GM04504 (cell line): ENCODE data around the gene IFNA10.
"Not testable (repeated sequence)": the region's sequence is repeated elsewhere in the genome, so short reads cannot be mapped to it uniquely, and the experiment has no call there.

Experiments used
- DNase-seq: peaks from one replicate; pipeline ENCODE4 v3.0.0-alpha.2; 2012; ENCODE audit warnings: low read depth

Gene IFNA10

DNA sequence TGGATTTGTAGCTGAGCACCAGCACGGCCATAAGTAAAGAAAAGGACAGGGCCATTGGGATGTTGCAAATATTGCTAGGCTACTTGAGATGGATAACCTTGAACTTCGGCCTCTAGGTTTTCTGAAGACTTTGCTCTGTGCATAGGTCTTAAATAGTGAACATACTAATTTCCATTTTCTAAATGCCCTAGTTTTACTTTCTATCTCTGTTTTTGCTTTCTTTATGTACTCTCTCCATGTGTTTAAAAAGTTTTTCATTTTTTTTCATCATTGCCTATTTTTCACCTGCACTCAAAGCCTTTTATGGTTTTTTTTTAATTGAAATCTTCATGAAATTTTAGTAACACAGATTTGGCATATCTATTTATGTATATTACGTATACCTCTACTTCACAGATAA is at the start of gene IFNA10:
Gene IFNA10 (minus strand): TSS at position 101 of the 400 bp plus-strand sequence. CDS start 46 bp downstream, at position 55.
- DNase-seq, result not testable (repeated sequence)

DNA sequence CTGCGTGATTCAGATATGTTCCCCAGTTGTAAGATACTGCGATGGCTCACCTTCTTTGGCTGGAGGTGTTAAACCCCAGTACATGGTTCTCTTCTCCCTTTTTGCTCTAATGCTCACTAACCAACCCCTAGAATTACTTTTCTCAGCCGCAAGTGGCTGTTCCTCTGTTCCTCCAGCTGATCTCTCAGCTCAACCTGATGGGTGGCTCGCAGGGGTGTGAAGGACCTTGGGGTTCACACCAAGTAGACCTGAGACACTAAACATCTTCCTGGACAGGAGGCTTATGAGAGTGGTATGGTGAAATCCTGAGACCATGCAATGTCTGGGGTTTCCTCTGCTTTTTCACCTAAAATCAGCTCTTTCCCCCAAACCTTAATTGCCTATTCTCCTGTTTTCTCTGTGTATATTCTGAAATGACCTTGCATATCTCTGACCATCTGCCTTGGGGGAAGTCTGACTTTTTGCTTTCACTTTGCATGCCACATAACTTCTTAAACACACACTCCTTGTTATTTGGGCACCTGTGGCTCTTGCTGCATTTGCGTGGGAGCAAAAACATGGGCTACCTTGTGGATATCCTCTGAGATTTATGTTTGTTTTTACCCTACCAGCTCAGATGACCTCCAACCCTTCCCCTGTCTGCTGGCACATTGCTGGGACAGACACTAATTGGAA is 48.7 kb upstream of the IFNA10 start:
- no peak for DNase-seq

DNA sequence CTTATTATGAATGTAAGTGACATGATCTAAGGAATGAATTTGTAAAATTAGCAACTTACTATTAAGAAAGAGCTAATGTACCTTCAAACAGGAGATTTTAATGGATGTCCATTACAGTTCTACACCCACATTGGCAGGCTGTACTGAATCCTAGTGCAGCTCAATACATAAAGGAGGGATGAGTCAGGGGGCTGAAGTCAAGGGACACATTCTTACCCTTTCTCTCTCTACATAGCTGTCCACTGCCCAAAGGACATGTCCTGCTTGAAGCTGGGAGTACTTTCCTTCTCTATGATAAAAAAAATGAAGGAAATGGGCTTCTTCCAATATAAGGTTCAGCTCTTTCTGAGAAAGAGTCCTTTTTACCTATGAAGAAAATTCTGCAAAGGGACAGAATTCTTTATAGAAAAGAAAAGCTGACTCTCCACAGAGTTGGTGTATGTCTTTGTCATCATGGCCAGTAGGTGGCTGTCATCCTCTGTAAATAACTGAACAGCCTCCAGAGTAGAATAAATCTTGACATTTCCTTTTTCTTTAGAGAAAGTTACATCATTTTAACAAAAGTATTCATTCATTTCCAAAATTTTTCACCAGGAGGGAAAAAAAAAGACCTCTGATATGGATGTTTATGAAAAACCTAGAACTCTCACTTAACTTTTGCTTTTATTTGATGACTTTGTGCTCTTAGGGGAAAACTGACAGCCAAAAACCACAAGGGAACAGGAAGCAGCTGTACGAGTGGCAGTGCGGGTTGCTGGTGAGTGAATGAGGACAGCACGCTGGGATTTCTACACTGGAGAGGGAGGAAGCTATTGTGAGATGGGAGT is 46.0 kb upstream of the IFNA10 start:
- DNase-seq, result peak; percentile 6

DNA sequence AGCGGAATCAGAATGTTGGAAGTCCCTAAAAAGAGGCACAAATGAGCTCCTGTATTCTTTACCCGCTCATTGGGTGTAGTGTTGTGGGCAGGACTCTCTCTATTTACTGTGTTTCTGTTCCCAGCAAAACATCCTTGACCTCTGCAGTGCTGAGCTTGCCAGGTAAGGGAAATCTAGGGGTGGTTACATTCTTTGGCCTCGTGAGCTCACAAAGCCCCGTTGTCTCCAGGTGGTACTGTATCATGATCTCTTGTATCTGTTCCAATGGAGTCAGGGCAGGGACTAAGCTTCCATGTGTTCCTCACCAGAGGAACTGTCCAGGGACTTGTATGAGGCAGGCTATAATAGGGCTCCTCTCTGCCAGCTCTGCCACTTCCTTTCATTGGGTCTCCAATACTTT is 44.7 kb upstream of the IFNA10 start:
- no peak for DNase-seq

DNA sequence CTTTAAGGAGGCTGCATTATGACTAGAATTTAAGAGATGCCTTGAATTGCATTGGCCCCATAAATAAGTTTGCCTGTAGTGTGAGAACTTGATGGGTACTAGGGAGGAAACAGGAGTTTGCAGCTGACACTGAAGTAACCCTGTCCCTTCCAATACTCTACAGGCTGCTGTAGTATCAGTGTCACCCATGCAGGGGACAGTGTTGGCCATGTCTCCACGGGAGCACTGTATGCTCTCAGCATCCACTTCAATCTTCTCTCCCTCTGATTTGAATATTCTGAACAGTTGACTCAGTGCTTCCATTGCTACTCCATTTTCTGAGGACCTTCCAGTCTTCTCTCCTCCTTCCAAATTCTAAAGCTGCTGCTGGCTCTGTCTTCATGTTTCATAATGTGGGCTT is 44.2 kb upstream of the IFNA10 start:
- DNase-seq, result no peak

DNA sequence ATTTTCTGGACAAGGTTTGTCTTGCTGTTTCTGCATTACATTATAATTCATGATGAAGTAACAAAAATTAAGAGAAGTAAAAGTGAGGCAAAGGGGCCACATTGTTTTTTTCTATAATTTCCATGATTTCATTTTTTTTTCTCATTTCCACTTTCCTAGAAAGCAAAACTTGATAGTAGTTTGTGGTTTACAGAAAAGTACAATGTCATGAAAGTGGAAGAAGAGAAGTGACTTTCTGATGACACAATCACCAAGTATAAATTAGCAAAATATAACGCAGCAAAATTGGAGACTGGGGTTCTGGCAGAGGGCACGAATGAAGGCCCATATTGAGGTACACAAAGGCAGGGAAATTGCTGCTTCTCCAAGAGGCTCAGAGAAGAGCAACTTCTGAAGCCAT is 37.9 kb upstream of the IFNA10 start:
- no peak for DNase-seq

DNA sequence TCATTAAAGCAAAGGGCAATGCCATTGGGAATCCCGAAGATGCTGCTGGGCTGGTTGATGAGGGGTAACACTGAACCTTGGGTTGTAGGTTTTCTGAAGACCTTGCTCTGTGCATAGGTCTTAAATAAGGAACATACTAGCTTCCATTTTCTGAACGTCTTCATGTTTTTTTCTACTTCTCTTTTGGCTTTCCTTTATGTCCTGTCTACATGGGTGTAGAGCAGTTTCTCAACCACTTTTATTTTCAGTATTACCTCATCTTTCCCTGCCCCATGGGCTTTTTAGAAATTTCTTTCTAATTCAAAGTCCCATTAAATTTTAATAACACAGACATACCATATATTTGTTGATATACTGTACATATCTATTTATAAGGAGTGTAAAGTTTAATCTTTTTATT is 33.0 kb upstream of the IFNA10 start, which contains the start of gene IFNA14:
Gene IFNA14 (minus strand): TSS at position 95 of the 400 bp plus-strand sequence. CDS start 70 bp downstream, at position 25.
- no peak for DNase-seq

DNA sequence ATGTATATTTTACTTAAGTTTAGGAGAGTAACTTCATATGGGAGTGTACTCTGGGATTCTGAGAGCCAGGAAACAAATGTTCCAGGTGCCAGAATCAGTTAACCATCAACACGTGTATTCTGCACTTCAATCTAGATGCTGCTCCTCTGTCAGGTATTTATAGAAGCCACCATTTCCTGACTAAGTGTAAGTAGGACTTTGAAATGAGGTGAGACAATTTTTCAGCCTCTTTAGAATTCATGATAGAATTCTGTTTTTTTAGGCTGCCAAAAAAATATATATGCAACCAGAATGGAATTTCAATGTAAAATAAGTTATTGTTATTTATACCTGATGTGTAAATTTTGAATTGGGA is 29.4 kb upstream of the IFNA10 start:
- DNase-seq, result not testable (repeated sequence)

DNA sequence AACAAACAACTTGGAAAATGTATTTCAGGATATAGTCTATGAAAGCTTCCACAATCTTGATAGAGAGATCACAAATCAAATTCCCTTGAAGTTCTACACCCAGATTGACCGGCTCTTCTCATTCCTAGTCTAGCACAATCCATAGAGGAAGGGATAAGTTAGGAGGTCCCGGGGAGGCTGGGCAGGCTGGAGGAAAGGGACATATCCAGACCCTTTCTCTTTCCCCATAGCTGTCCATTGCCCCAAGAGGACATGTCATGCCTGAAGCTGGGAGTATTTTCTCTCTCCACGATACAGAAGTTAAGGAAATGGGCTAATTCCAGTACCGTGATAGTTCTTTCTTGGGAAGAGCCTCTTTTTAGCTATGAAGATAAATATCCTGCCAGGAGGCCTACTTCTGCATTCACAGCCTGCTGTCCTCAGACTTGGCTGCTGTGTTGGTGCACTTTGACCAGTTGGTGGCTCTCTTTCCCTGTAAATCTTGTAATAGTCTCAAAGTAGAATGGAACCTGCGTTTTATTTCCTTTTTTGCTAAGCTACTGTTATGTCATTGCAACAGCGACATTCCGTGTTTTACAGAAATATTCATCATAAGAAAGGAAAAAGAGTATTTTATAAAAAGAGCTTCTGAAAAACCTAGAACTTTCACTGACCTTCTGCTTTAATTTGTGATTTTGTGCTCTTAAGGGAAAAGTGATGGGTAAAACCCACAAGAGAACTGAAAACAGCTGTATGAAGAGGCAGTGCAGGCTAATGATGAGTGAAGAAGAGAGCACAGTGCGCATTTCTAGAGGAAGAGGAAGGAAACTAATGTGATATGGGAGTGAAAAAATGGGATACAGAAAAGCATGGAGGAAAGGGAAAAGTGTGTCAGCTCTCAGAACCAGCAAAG is 28.8 kb upstream of the IFNA10 start:
- DNase-seq, result peak; percentile 16

DNA sequence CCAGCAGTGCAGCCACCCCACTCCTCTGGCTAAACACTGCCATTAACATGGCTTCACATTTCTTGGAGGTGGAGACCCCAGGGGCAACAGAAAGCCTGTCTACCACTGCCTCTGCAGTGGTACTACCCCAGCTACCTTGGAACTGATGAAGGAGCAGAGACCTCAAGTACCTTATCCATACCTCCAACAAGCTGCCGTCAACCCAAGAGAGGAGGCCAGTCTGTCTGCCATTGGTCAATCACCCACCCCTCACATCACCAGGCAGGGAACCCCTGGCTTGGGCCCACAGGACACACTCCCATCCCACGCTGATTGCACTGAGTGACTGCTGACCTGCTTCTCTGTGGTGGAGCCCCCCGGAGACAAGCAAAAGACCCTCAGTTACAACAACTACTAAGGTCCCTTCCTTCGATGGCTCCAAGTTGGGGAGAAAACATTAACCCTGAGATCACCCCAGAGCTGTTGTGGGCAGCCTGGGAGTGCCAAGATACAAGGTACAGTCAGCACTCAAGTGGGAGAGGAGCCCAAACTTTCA is 27.3 kb upstream of the IFNA10 start:
- DNase-seq, result no peak

DNA sequence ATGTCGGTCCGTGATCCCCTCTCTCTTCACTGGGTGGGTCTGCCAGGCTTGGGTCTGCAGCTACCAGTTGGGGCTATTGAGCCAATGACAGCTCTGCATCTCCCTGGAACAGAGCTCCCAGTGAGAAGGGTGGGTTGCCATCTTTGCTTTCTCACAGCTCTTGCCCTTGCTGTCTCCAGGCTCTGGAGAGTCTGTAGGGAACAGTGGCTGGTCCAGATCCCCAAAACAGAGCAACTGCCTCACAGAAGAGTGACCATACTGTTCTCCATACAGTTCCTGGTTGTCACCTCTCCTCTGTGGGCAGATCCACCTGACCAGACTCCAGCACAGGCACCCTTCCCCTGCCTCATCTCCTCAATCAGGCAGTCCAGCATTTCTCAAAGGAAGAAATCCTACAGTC is 26.3 kb upstream of the IFNA10 start:
- no peak for DNase-seq

DNA sequence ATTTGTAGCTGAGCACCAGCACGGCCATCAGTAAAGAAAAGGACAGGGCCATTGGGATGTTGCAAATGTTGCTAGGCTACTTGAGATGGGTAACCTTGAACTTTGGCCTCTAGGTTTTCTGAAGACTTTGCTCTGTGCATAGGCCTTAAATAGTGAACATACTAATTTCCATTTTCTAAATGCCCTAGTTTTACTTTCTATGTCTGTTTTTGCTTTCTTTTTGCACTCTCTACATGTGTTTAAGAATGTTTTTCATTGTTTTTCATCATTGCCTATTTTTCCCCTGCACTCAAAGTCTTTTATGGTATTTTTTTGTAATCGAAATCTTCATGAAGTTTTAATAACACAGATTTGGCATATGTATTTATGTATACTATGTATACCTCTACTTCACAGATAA is 21.2 kb upstream of the IFNA10 start, which contains the start of gene IFNA17:
Gene IFNA17 (minus strand): TSS at position 101 of the 400 bp plus-strand sequence. CDS start 49 bp downstream, at position 52.
- DNase-seq, result no peak

DNA sequence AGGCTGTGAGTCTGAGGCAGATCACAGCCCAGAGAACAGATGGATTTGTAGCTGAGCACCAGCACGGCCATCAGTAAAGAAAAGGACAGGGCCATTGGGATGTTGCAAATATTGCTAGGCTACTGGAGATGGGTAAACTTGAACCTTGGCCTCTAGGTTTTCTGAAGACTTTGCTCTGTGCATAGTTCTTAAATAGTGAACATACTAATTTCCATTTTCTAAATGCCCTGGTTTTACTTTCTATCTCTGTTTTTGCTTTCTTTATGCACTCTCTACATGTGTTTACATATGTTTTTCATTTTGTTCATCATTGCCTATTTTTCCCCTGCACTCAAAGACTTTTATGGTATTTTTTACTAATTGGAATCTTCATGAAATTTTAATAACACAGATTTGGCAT is 10.3 kb upstream of the IFNA10 start, which contains the start of gene IFNA16:
Gene IFNA16 (minus strand): TSS at position 101 of the 400 bp plus-strand sequence. CDS start 6 bp downstream, at position 95.
- not testable (repeated sequence) for DNase-seq

DNA sequence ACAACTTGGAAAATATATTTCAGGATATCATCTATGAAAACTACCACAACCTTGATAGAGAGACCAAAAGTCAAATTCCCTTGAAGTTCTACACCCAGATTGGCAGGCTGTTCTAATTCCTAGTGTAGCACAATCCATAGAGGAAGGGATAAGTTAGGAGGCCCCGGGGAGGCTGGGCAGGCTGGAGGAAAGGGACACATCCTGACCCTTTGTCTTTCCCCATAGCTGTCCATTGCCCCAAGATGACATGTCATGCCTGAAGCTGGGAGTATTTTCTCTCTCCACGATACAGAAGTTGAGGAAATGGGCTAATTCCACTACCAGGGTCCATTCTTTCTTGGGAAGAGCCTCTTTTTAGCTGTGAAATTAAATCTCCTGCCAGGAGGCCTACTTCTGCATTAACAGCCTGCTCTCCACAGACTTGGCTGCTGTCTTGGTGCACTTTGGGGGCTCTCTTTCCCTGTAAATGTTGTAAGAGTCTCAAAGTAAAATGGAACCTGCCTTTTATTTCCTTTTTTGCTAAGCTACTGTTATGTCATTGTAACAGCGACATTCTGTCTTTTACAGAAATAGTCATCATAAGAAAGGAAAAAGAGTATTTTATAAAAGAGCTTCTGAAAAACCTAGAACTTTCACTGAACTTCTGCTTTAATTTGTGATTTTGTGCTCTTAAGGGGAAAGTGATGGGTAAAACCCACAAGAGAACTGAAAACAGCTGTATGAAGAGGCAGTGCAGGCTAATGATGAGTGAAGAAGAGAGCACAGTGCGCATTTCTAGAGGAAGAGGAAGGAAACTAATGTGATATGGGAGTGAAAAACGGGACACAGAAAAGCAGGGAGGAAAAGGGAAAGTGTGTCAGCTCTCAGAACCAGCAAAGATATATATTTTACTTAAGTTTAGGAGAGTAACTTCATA is 6.7 kb upstream of the IFNA10 start:
- DNase-seq, result not testable (repeated sequence)

DNA sequence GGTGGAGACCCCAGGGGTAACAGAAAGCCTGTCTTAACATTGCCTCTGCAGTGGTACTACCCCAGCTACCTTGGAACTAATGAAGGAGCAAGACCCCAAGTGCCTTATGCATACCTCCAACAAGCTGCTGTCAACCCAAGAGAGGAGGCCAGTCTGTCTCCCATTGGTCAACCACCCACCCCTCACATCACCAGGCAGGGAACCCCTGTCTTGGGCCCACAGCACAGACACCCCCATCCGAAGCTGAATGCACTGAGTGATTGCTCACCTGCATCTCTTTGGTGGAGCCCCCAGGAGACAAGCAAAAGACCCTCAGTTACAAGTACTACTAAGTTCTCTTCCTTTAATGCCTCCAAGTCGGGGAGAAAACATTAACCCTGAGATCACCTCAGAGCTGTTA is 5.2 kb upstream of the IFNA10 start:
- DNase-seq, result not testable (repeated sequence)

DNA sequence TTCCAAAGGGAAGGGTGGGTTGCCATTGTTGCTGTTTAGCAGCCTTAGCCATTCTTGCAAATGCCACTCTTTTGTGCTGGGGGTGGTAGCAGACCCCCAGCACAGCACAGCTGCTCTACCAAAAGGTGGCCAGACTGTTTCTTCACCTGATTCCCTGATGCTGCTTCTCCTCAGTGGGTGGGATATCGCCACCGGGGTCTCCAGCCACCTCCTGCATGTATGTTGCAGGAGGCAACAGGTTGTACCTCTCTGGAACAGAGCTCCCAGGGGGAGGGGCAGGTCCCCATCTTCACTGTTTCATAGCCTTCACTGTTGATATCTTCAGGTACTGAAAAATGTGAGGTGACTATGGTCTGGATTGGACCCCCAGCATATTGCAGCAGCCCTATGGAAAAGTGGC is 3.8 kb upstream of the IFNA10 start:
- not testable (repeated sequence) for DNase-seq

DNA sequence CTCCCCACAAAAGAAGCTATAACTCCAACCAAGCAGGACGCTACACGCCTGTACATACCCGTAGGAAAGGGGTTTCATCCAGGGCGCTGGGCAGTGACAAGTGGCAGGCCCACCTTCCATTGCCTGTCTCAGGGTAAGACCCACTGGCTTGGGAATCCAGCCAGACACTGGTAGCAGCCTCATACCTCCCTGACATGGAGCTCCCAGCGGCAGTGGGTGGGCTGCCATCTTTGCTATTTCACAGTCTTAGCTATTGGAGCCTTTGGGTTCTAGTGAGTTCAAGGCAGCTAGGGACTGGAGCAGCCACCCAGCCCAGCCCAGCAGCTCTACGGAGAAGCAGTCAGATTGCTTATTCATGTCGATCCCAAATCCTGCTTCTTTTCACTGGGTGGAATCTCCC is 3.4 kb upstream of the IFNA10 start:
- DNase-seq, result no peak

DNA sequence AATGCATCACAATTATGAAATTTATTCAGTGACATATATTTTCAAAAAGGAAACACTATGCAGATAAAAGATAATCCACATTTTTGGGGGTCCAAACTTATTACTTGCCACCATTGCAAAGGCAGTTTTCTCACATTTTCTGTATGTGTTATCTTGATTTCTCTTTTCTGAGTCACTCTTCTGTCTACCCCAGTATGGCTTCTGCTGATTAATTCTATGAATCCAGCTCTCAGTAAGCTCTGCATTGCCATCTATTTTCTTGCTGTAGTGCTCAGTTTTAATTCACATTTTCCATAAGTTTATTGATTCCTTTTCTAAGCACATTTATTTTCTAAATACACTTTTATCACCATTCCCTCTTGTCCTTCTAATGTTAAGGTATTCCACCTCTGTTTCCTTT is 1.7 kb downstream of the IFNA10 start:
- DNase-seq, result no peak

DNA sequence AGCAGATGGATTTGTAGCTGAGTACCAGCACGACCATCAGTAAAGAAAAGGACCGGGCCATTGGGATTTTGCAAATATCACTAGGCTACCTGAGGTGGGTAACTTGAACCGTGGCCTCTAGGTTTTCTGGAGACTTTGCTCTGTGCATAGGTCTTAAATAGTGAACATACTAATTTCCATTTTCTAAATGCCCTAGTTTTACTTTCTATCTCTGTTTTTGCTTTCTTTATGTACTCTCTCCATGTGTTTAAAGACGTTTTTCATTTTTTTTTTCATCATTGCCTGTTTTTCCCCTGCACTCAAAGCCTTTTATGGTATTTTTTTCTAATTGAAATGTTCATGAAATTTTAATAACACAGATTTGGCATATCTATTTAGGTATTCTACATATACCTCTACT is 4.8 kb downstream of the IFNA10 start, which contains the start of gene IFNA7:
Gene IFNA7 (minus strand): TSS at position 101 of the 400 bp plus-strand sequence. CDS start 40 bp downstream, at position 61.
- not testable (repeated sequence) for DNase-seq
